Cardiac septum (tissue), 1 donor: ENCODE measurements around the gene TMEM43. TPM values are rescaled to one million over a fixed set of nuclear protein-coding genes. Genes with fewer than 3 reads are reported as not detected.

Source experiments
- total RNA-seq: library from RNA; stranded (reverse); fragmentation: NEBNext Ultra II Directional; extraction: Animal tissue kit (Norgen Biotek cat#: 25700); gene quantifications from one replicate; pipeline ENCODE4 v1.2.1, GENCODE V29; 2021
- donor health status: DM: no; HTN: no; CAD: no.

Gene TMEM43
- total RNA-seq, 1 donor from 2014 or later = 62.0 TPM

Other genes with a start within 250 kb of the TMEM43 start
- not detected for gene WNT7A, start 245.0 kb upstream of the TMEM43 start, total RNA-seq
- 23.0 TPM for gene CHCHD4, start 182 bp upstream of the TMEM43 start, total RNA-seq
- 16.7 TPM for gene XPC, start 53.5 kb downstream of the TMEM43 start, total RNA-seq
- 13.2 TPM for gene LSM3, start 53.8 kb downstream of the TMEM43 start, total RNA-seq